ENCODE results near the gene HLA-DQA2. TPM values are rescaled to one million over a fixed set of nuclear protein-coding genes. Genes with fewer than 3 reads are reported as not detected.
"Not testable (repeated sequence)": the region's sequence is repeated elsewhere in the genome, so short reads cannot be mapped to it uniquely, and the experiment has no call there.

Gene HLA-DQA2
- total RNA-seq, 1 experiment from 2014 or later = not detected

DNA sequence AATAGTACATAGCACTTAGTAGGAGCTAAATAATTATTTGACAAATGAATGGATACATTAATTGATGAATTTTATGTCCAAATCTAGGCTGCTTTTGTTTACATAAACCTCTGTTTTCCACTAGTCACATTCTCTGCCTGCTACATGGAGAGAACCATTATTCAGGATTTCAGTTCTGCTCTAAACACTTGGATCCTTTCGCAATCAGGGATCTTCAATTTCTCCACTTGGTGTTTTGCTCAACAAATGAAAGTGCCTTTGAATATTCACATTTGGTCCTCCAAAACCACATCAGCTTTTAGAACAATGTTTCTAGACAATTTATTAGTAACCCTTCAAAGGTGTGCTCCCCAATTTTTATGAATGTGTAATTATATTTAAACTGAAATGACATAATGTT is 44.2 kb upstream of the HLA-DQA2 start:
- Histone ChIP-seq H3K4me1 (no peaks in the 10 kb centered on the region), H3K27me3 (replicated peaks; ENCODE audit: control insufficient read depth, insufficient read depth, low read length) (no peaks in the 10 kb centered on the region), H3K4me3 (ENCODE audit: low read depth, low read length) (no peak overlapping the region), H3K36me3 (ENCODE audit: control insufficient read depth, insufficient read depth, low read length) (no peaks in the 10 kb centered on the region), H3K9me3 (0 out of 2 replicates have a peak, but pooled peaks cover 3% of the 10 kb centered on the region)
- no peak overlapping the region for H3K27ac Mint-ChIP-seq (ENCODE audit: unreplicated experiment)
- intact Hi-C loops (cut with micrococcal nuclease; ENCODE audit: unreplicated experiment) = no loop called here
- no peak for TF ChIP-seq CTCF (IDR thresholded peaks at IDR 0.05; ENCODE audit: insufficient read depth in 1 of 2, low read depth in 1 of 2, low read length in 1 of 2, severe bottlenecking in 1 of 2, unreplicated experiment in 1 of 2)
- DNase-seq = no peak
- no peaks in the 10 kb centered on the region for H3K36me3 Mint-ChIP-seq (ENCODE audit: insufficient read depth, unreplicated experiment)
- ChIA-PET CTCF (no interaction called here), POLR2A (no interaction called here)
- H3K4me1 Mint-ChIP-seq (ENCODE audit: low read depth, unreplicated experiment) = no peaks in the 10 kb centered on the region
- H3K27me3 Mint-ChIP-seq (ENCODE audit: insufficient read depth, unreplicated experiment) = peaks cover 5% of the 10 kb centered on the region
- no peak overlapping the region for H3K4me3 Mint-ChIP-seq (ENCODE audit: unreplicated experiment)
- BruUV-seq (replicated peaks) = no TSS peak
- no peaks in the 10 kb centered on the region for H3K9me3 Mint-ChIP-seq (ENCODE audit: unreplicated experiment)

- Mint-ChIP-seq H3K27ac (ENCODE audit: unreplicated experiment) (no peak overlapping the region), H3K4me1 (ENCODE audit: low read depth, unreplicated experiment) (no peaks in the 10 kb centered on the region), H3K27me3 (ENCODE audit: insufficient read depth, unreplicated experiment) (peaks cover 10% of the 10 kb centered on the region), H3K4me3 (ENCODE audit: unreplicated experiment) (no peak overlapping the region), H3K9me3 (ENCODE audit: unreplicated experiment) (no peaks in the 10 kb centered on the region), H3K36me3 (ENCODE audit: insufficient read depth, unreplicated experiment) (no peaks in the 10 kb centered on the region)
- TF ChIP-seq CTCF (IDR thresholded peaks at IDR 0.05; ENCODE audit: insufficient read depth in 1 of 2, low read depth in 1 of 2, low read length in 1 of 2, severe bottlenecking in 1 of 2, unreplicated experiment in 1 of 2) = peak; percentile 28 to 41
- peak; percentile 31 to 67 for DNase-seq
- POLR2A ChIA-PET = no interaction called here
- H3K27me3 ChIP-seq (replicated peaks; ENCODE audit: control insufficient read depth, insufficient read depth, low read length) = no peaks in the 10 kb centered on the region
- CTCF ChIA-PET = interaction anchor here (0.8 to 1.0 kb wide), 3 partner anchors 17 to 87 kb away, joined by 3 to 11 read pairs (median 3); no protein-coding TSS in a partner anchor
- H3K36me3 ChIP-seq (ENCODE audit: control insufficient read depth, insufficient read depth, low read length) = no peaks in the 10 kb centered on the region
- H3K4me1 ChIP-seq = no peaks in the 10 kb centered on the region
- BruUV-seq (replicated peaks) = no TSS peak
- H3K4me3 ChIP-seq (ENCODE audit: low read depth, low read length) = no peak overlapping the region
- intact Hi-C loops (cut with micrococcal nuclease; ENCODE audit: unreplicated experiment) = loop anchor here (1.0 to 5.0 kb wide), 4 partner anchors 33 to 455 kb away; partner anchors contain the start of gene HLA-DQB1
- H3K9me3 ChIP-seq = 0 out of 2 replicates have a peak, but pooled peaks cover 7% of the 10 kb centered on the region
Measured at GRCh38 chr6:32700391-32701040, 40.7 kb upstream of the HLA-DQA2 start.

DNA sequence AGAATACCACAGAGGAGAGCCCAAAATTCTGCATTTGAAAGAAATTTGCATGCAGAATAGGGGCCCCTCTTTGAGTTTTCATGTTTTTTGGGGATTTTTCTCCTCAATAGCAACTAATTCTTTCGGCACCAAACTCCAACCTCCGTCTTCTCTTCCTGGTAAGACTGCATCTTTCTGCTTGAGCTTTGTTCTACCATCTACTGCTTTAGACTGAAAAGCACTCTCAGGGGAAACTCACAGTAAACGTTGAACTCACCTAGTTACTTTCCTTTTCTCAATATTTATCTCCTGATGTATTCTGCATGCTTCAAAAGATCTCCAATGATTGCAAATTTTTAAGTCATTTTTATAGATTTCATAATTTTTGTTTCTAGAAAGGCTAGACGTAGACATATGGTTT is 37.8 kb upstream of the HLA-DQA2 start:
- intact Hi-C loops (cut with micrococcal nuclease; ENCODE audit: unreplicated experiment) = loop anchor here (5.0 kb wide), 3 partner anchors 36 to 271 kb away; partner anchors contain the start of gene HLA-DQB1
- Mint-ChIP-seq H3K27ac (ENCODE audit: unreplicated experiment) (no peak overlapping the region), H3K36me3 (ENCODE audit: insufficient read depth, unreplicated experiment) (no peaks in the 10 kb centered on the region), H3K4me1 (ENCODE audit: low read depth, unreplicated experiment) (no peaks in the 10 kb centered on the region), H3K9me3 (ENCODE audit: unreplicated experiment) (no peaks in the 10 kb centered on the region), H3K27me3 (ENCODE audit: insufficient read depth, unreplicated experiment) (peaks cover 15% of the 10 kb centered on the region), H3K4me3 (ENCODE audit: unreplicated experiment) (no peak overlapping the region)
- no peak for TF ChIP-seq CTCF (IDR thresholded peaks at IDR 0.05; ENCODE audit: insufficient read depth in 1 of 2, low read depth in 1 of 2, low read length in 1 of 2, severe bottlenecking in 1 of 2, unreplicated experiment in 1 of 2)
- ChIA-PET POLR2A (no interaction called here), CTCF (no interaction called here)
- Histone ChIP-seq H3K4me1 (no peaks in the 10 kb centered on the region), H3K36me3 (ENCODE audit: control insufficient read depth, insufficient read depth, low read length) (no peaks in the 10 kb centered on the region), H3K4me3 (ENCODE audit: low read depth, low read length) (no peak overlapping the region), H3K27me3 (replicated peaks; ENCODE audit: control insufficient read depth, insufficient read depth, low read length) (no peaks in the 10 kb centered on the region), H3K9me3 (0 out of 2 replicates have a peak, but pooled peaks cover 4% of the 10 kb centered on the region)
- no TSS peak for BruUV-seq (replicated peaks)
- no peak for DNase-seq

DNA sequence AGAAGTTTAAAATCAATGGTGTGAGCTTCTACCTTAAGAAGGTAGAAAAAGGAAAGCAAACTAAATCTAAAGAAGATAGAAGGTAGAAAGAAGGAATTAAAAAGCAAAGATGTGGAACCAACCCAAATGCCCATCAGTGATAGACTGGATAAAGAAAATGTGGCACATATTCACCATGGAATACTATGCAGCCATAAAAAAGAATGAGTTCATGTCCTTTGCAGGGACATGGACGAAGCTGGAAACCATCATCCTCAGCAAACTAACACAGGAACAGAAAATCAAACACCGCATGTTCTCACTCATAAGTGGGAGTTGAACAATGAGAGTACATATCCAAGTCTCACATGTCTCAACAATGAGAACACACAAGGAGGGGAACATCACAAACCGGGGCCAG is 36.0 kb upstream of the HLA-DQA2 start:
- H3K36me3 Mint-ChIP-seq (ENCODE audit: insufficient read depth, unreplicated experiment); H3K27ac Mint-ChIP-seq (ENCODE audit: unreplicated experiment); DNase-seq; H3K4me3 ChIP-seq (ENCODE audit: low read depth, low read length); POLR2A ChIA-PET; H3K27me3 ChIP-seq (replicated peaks; ENCODE audit: control insufficient read depth, insufficient read depth, low read length); H3K4me1 Mint-ChIP-seq (ENCODE audit: low read depth, unreplicated experiment); intact Hi-C loops (cut with micrococcal nuclease; ENCODE audit: unreplicated experiment); H3K9me3 ChIP-seq; BruUV-seq (replicated peaks); H3K4me3 Mint-ChIP-seq (ENCODE audit: unreplicated experiment); H3K4me1 ChIP-seq; H3K36me3 ChIP-seq (ENCODE audit: control insufficient read depth, insufficient read depth, low read length); H3K9me3 Mint-ChIP-seq (ENCODE audit: unreplicated experiment); CTCF ChIA-PET: not testable (repeated sequence)
- peaks cover 18% of the 10 kb centered on the region for H3K27me3 Mint-ChIP-seq (ENCODE audit: insufficient read depth, unreplicated experiment)
